Left lung (tissue), 10 donors: Measurements from ENCODE around the gene ZFR2. TPM values are rescaled to one million over a fixed set of nuclear protein-coding genes. Genes with fewer than 3 reads are reported as not detected.

Experiments
- ATAC-seq: fragments of 200-7000 bp; cut with Tn5 transposase; one replicate; pipeline ENCODE4 v1.9.1; 2020; ENCODE audit warnings: moderate library complexity
- DNase-seq, 4 donors: peaks; one replicate each; pipeline ENCODE4 v3.0.0-alpha.2; 2013 to 2020
- H3K27ac ChIP-seq, 2 donors: fragments of 200-600 bp; sonication (generic) in 1 of 2; one replicate each; pipeline versions ENCODE4 v1.5.0 to v1.8.0; 2020 to 2021
- H3K27me3 ChIP-seq, 2 donors: fragments of 200-600 bp; sonication (generic) in 1 of 2; one replicate each; pipeline versions ENCODE4 v1.5.0 to v1.8.0; 2020 to 2021
- H3K36me3 ChIP-seq, 2 donors: fragments of 200-600 bp; sonication (generic) in 1 of 2; one replicate each; pipeline versions ENCODE4 v1.5.0 to v1.8.0; 2020 to 2021
- H3K4me1 ChIP-seq, 2 donors: fragments of 200-600 bp; one replicate each; pipeline ENCODE4 v1.8.0; 2021
- H3K4me3 ChIP-seq, 2 donors: fragments of 200-600 bp; sonication (generic) in 1 of 2; one replicate each; pipeline versions ENCODE4 v1.5.0 to v1.8.0; 2020 to 2021; ENCODE audit warnings: mild to moderate bottlenecking in 1 of 2
- H3K9me3 ChIP-seq, 2 donors: fragments of 200-600 bp; sonication (generic) in 1 of 2; one replicate each; pipeline versions ENCODE4 v1.5.0 to v1.8.0; 2020 to 2021
- CTCF ChIP-seq, 2 donors: fragments of 200-600 bp; sonication (generic) in 1 of 2; IDR thresholded peaks; one replicate each; pipeline versions ENCODE4 v1.5.0 to v1.8.0; 2021; ENCODE audit warnings: antibody characterized with exemption in 2 of 2
- intact Hi-C, 2 donors: fragments of 100-400 bp; cut with DNase I; formaldehyde crosslinking; loops; one replicate each; pipeline versions ENCODE4 v1.11.2 to v1.14.2; 2022
- polyA plus RNA-seq, 6 donors: library from polyadenylated mRNA; unstranded; fragments of 120-200 nt; gene quantifications; one replicate each; pipeline ENCODE4 v1.2.1, GENCODE V29; 2013; ENCODE audit not compliant: insufficient read length in 6 of 6
- total RNA-seq, 2 donors: library from RNA; stranded (reverse); fragmentation: NEBNext Ultra II Directional; extraction: Animal tissue kit (Norgen Biotek cat#: 25700); gene quantifications; one replicate each; pipeline ENCODE4 v1.2.1, GENCODE V29; 2021
- donor health status: DM: no; HTN: yes; CAD: no.
- donor health status: DM: no; HTN: no; CAD: no.

Gene ZFR2
- total and polyA plus RNA-seq, 8 donors = 0.18 to 0.99 (median 0.51) TPM

GRCh38 chr19:3866910-3867638, 1.8 kb downstream of the ZFR2 start:
- intact Hi-C loops = no loop called here
- no peaks in the 10 kb centered on the region for H3K9me3 ChIP-seq
- no peak overlapping the region for H3K4me3 ChIP-seq
- no peaks in the 10 kb centered on the region for H3K4me1 ChIP-seq
- ATAC-seq = no peak
- no peak for DNase-seq
- no peak for TF ChIP-seq CTCF (IDR thresholded peaks at IDR 0.05)
- H3K27me3 ChIP-seq = peaks cover 25 to 85% of the 10 kb centered on the region in 2 donors
- no peak overlapping the region for H3K27ac ChIP-seq
- H3K36me3 ChIP-seq = no peaks in the 10 kb centered on the region

- Histone ChIP-seq H3K9me3 (no peaks in the 10 kb centered on the region), H3K36me3 (no peaks in the 10 kb centered on the region), H3K4me1 (no peaks in the 10 kb centered on the region), H3K27ac (no peak overlapping the region), H3K4me3 (no peak overlapping the region), H3K27me3 (peaks cover 11 to 50% of the 10 kb centered on the region in 2 donors)
- intact Hi-C loops = no loop called here
- TF ChIP-seq CTCF (IDR thresholded peaks at IDR 0.05) = no peak
- DNase-seq = no peak
- no peak for ATAC-seq
These were observed 5.2 kb downstream of the ZFR2 start for GRCh38 chr19:3863648-3864047.

DNA sequence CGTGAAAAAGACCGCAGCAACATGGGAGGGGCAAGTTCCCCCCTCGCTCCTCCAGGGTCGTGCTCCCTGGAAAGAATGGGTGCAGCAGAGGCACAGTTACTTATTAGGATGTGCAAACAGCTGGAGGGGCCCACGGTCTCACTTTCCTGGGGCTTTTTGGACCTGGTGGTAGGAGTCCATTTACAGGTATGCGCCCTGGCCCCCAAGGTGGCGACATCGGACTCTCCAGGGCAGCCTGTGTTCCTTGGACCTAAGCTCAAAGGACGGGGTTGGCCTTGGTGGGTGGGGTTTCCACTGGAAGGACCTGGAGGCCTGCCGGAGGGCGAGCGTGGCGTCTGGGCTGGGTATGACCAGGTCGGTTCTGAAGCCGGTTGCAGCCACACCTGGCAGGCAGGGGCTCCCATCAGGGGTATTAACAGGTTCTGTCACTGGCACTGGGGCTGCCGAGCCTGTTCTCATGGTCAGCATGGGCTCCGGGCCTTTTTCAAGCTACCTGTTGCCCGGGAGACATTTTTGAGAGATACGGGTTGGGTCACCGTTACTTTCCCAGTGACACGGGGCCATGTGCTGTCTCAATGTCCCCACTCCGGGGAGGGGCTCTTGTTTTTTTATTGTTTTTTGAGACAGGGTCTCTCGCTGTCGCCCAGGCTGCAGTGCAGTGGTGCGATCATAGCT, 5.9 kb downstream of the ZFR2 start:
- Histone ChIP-seq H3K9me3 (no peaks in the 10 kb centered on the region), H3K4me1 (no peaks in the 10 kb centered on the region), H3K27me3 (peaks cover 6 to 43% of the 10 kb centered on the region in 2 donors), H3K4me3 (no peak overlapping the region), H3K27ac (no peak overlapping the region), H3K36me3 (no peaks in the 10 kb centered on the region)
- no peak for TF ChIP-seq CTCF (IDR thresholded peaks at IDR 0.05)
- DNase-seq = no peak
- no peak for ATAC-seq
- intact Hi-C loops = no loop called here

DNA sequence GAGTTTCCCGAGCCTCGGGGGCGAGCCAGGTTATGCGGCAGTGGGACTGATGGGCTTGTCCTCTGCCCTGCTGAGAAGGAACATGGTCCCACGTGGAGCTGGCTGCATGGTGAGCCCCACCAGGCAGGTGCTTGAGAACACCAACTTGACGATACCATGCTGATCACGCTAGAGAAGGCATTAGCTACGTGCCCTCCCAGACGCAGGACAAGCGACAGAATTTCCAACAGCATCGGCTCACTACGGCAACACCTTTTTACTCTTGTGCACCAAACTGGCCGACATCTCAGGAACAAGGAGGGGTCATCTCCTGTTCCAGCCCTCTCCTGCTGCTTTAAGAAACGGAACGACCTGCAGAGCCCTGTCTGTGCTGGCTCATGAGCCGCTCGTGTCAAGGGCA, 8.3 kb downstream of the ZFR2 start:
- intact Hi-C loops = no loop called here
- TF ChIP-seq CTCF (IDR thresholded peaks at IDR 0.05) = no peak
- H3K27ac ChIP-seq = no peak overlapping the region

GRCh38 chr19:3857449-3858003, 11.3 kb downstream of the ZFR2 start:
- Histone ChIP-seq H3K36me3 (no peaks in the 10 kb centered on the region), H3K27me3 (no peaks in the 10 kb centered on the region), H3K9me3 (peaks cover 0 to 4% of the 10 kb centered on the region in 2 donors), H3K4me1 (no peaks in the 10 kb centered on the region), H3K27ac (no peak overlapping the region), H3K4me3 (no peak overlapping the region)
- intact Hi-C loops = no loop called here
- DNase-seq (no peak), ATAC-seq (no peak)
- no peak for TF ChIP-seq CTCF (IDR thresholded peaks at IDR 0.05)

More for the DNA sequence above, 8.3 kb downstream of the ZFR2 start:
- H3K27me3 ChIP-seq = peaks cover 0 to 19% of the 10 kb centered on the region in 2 donors
- ATAC-seq = no peak
- DNase-seq = no peak
- H3K36me3 ChIP-seq = no peaks in the 10 kb centered on the region
- no peak overlapping the region for H3K4me3 ChIP-seq
- no peaks in the 10 kb centered on the region for H3K4me1 ChIP-seq
- no peaks in the 10 kb centered on the region for H3K9me3 ChIP-seq
